SK-N-SH treated with all-trans-retinoic acid at 6 μM for 48 hours (cell line): ENCODE results near the gene GNAZ.

Experiments used
- BACH2 ChIP-seq: fragments of 250-450 bp; sonication (Bioruptor Pico); IDR thresholded peaks from 2 replicates; pipeline ENCODE4 v1.9.0; 2021; ENCODE audit warnings: mild to moderate bottlenecking, borderline replicate concordance
- CSDC2 ChIP-seq: fragments of 250-450 bp; sonication (Bioruptor Pico); IDR thresholded peaks from 2 replicates; pipeline ENCODE4 v1.5.0; 2020; ENCODE audit warnings: mild to moderate bottlenecking, moderate library complexity
- ISL1 ChIP-seq: fragments of 250-450 bp; sonication (Bioruptor Pico); IDR thresholded peaks from 2 replicates; pipeline ENCODE4 v2.1.2; 2022; ENCODE audit warnings: mild to moderate bottlenecking, moderate library complexity
- OSR1 ChIP-seq: fragments of 250-450 bp; sonication (Bioruptor Pico); IDR thresholded peaks from 2 replicates; pipeline ENCODE4 v1.8.0; 2022; ENCODE audit warnings: moderate library complexity, mild to moderate bottlenecking, inconsistent platforms
- RARB ChIP-seq: fragments of 250-450 bp; sonication (Bioruptor Pico); IDR thresholded peaks from 2 replicates; pipeline ENCODE4 v1.8.0; 2021; ENCODE audit warnings: mild to moderate bottlenecking, moderate library complexity
- TOX ChIP-seq: fragments of 250-450 bp; sonication (Bioruptor Pico); IDR thresholded peaks from 2 replicates; pipeline ENCODE4 v1.8.0; 2021; ENCODE audit warnings: mild to moderate bottlenecking, moderate library complexity, borderline replicate concordance
- ZFP30 ChIP-seq: fragments of 450-650 bp; formaldehyde crosslinking; IDR thresholded peaks from 2 replicates; pipeline ENCODE4 v1.5.0; 2022; ENCODE audit warnings: mild to moderate bottlenecking, moderate library complexity
- ZNF565 ChIP-seq: fragments of 450-650 bp; formaldehyde crosslinking; conservative IDR thresholded peaks from 2 replicates; pipeline ENCODE4 v1.5.0; 2020; ENCODE audit warnings: low read depth, mild to moderate bottlenecking, moderate library complexity
- ZNF70 ChIP-seq: fragments of 450-650 bp; formaldehyde crosslinking; IDR thresholded peaks from 2 replicates; pipeline ENCODE4 v1.5.0; 2020; ENCODE audit warnings: mild to moderate bottlenecking, moderate library complexity
- ZNF8 ChIP-seq: fragments of 450-650 bp; formaldehyde crosslinking; IDR thresholded peaks from 2 replicates; pipeline ENCODE4 v1.5.0; 2020; ENCODE audit warnings: mild to moderate bottlenecking, moderate library complexity
- TF ChIP-seq, protein P1 (sequence below): fragments of 250-450 bp; sonication (Bioruptor Pico); IDR thresholded peaks from 2 replicates; pipeline ENCODE4 v1.8.0; 2020; ENCODE audit warnings: mild to moderate bottlenecking, moderate library complexity, borderline replicate concordance
- TF ChIP-seq, protein P2 (sequence below): fragments of 250-450 bp; sonication (Bioruptor Pico); IDR thresholded peaks from 2 replicates; pipeline ENCODE4 v1.8.0; 2021; ENCODE audit warnings: low read depth, mild to moderate bottlenecking, moderate library complexity, borderline replicate concordance
- TF ChIP-seq, protein P3 (sequence below): fragments of 250-450 bp; sonication (Bioruptor Pico); IDR thresholded peaks from 2 replicates; pipeline ENCODE4 v1.5.1; 2021; ENCODE audit warnings: mild to moderate bottlenecking, moderate library complexity
- TF ChIP-seq, protein P4 (sequence below): fragments of 250-450 bp; sonication (Bioruptor Pico); IDR thresholded peaks from 2 replicates; pipeline ENCODE4 v1.5.0; 2020; ENCODE audit warnings: mild to moderate bottlenecking, moderate library complexity

DNA sequence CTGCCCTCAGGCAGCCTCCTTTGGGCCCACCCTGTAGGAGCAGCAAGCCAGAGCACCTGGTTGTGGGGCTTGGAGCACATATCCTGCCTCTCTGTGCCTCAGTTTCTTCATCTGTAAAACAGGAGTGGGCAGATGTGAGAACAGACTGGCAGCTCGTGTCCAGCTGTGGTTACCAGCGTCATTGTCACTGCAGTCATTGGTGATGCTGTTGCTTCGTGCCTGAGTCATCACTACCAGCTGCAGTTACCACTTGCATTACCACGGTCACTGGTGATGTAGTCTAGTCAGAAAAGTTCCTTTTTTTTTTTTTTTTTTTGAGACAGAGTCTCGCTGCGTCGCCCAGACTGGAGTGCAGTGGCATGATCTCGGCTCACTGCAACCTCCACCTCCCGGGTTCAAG is 51.1 kb downstream of the GNAZ start:
- TF ChIP-seq ZNF565 (CRISPR knock-in tag) (no peak), ZFP30 (no peak), ZNF70 (CRISPR knock-in tag) (no peak), RARB (CRISPR knock-in tag) (no peak), OSR1 (no peak), CSDC2 (CRISPR knock-in tag) (no peak), BACH2 (no peak), ISL1 (CRISPR knock-in tag) (no peak), ZNF8 (CRISPR knock-in tag) (no peak), TOX (CRISPR knock-in tag) (no peak)
- TF ChIP-seq, protein P1, sequence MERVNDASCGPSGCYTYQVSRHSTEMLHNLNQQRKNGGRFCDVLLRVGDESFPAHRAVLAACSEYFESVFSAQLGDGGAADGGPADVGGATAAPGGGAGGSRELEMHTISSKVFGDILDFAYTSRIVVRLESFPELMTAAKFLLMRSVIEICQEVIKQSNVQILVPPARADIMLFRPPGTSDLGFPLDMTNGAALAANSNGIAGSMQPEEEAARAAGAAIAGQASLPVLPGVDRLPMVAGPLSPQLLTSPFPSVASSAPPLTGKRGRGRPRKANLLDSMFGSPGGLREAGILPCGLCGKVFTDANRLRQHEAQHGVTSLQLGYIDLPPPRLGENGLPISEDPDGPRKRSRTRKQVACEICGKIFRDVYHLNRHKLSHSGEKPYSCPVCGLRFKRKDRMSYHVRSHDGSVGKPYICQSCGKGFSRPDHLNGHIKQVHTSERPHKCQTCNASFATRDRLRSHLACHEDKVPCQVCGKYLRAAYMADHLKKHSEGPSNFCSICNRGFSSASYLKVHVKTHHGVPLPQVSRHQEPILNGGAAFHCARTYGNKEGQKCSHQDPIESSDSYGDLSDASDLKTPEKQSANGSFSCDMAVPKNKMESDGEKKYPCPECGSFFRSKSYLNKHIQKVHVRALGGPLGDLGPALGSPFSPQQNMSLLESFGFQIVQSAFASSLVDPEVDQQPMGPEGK, result no peak
- TF ChIP-seq, protein P2, sequence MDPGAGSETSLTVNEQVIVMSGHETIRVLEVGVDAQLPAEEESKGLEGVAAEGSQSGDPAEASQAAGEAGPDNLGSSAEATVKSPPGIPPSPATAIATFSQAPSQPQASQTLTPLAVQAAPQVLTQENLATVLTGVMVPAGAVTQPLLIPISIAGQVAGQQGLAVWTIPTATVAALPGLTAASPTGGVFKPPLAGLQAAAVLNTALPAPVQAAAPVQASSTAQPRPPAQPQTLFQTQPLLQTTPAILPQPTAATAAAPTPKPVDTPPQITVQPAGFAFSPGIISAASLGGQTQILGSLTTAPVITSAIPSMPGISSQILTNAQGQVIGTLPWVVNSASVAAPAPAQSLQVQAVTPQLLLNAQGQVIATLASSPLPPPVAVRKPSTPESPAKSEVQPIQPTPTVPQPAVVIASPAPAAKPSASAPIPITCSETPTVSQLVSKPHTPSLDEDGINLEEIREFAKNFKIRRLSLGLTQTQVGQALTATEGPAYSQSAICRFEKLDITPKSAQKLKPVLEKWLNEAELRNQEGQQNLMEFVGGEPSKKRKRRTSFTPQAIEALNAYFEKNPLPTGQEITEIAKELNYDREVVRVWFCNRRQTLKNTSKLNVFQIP, result no peak
- TF ChIP-seq, protein P3, sequence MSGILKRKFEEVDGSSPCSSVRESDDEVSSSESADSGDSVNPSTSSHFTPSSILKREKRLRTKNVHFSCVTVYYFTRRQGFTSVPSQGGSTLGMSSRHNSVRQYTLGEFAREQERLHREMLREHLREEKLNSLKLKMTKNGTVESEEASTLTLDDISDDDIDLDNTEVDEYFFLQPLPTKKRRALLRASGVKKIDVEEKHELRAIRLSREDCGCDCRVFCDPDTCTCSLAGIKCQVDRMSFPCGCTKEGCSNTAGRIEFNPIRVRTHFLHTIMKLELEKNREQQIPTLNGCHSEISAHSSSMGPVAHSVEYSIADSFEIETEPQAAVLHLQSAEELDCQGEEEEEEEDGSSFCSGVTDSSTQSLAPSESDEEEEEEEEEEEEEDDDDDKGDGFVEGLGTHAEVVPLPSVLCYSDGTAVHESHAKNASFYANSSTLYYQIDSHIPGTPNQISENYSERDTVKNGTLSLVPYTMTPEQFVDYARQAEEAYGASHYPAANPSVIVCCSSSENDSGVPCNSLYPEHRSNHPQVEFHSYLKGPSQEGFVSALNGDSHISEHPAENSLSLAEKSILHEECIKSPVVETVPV, result no peak
- TF ChIP-seq, protein P4, sequence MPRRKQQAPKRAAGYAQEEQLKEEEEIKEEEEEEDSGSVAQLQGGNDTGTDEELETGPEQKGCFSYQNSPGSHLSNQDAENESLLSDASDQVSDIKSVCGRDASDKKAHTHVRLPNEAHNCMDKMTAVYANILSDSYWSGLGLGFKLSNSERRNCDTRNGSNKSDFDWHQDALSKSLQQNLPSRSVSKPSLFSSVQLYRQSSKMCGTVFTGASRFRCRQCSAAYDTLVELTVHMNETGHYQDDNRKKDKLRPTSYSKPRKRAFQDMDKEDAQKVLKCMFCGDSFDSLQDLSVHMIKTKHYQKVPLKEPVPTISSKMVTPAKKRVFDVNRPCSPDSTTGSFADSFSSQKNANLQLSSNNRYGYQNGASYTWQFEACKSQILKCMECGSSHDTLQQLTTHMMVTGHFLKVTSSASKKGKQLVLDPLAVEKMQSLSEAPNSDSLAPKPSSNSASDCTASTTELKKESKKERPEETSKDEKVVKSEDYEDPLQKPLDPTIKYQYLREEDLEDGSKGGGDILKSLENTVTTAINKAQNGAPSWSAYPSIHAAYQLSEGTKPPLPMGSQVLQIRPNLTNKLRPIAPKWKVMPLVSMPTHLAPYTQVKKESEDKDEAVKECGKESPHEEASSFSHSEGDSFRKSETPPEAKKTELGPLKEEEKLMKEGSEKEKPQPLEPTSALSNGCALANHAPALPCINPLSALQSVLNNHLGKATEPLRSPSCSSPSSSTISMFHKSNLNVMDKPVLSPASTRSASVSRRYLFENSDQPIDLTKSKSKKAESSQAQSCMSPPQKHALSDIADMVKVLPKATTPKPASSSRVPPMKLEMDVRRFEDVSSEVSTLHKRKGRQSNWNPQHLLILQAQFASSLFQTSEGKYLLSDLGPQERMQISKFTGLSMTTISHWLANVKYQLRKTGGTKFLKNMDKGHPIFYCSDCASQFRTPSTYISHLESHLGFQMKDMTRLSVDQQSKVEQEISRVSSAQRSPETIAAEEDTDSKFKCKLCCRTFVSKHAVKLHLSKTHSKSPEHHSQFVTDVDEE, result no peak
